DOHH2 (cell line): ENCODE results near the gene PRSS22.

ENCODE experiments used
- H3F3A ChIP-seq: fragments of 200-600 bp; sonication (generic), shearing (Covaris generic); 2 replicates; pipeline ENCODE4 v1.6.0; 2016; ENCODE audit warnings: antibody characterized with exemption, mild to moderate bottlenecking; ENCODE audit not compliant: control insufficient read depth, insufficient read depth
- H3K27ac ChIP-seq: fragments of 200-600 bp; sonication (generic); 2 replicates; pipeline ENCODE4 v1.5.1; 2014; ENCODE audit warnings: low read depth, mild to moderate bottlenecking, low read length, moderate library complexity
- H3K27me3 ChIP-seq: fragments of 200-600 bp; sonication (generic); 2 replicates; pipeline ENCODE4 v1.6.1; 2014; ENCODE audit warnings: mild to moderate bottlenecking, low read length, mixed read lengths; ENCODE audit not compliant: control insufficient read depth
- H3K36me3 ChIP-seq: fragments of 200-600 bp; sonication (generic); 2 replicates; pipeline ENCODE4 v1.6.1; 2014; ENCODE audit warnings: mild to moderate bottlenecking, low read length, moderate library complexity, mixed read lengths; ENCODE audit not compliant: control insufficient read depth
- H3K4me1 ChIP-seq: fragments of 200-600 bp; sonication (generic); 2 replicates; pipeline ENCODE4 v1.6.1; 2014; ENCODE audit warnings: mild to moderate bottlenecking, low read length, mixed read lengths; ENCODE audit not compliant: control insufficient read depth
- H3K4me2 ChIP-seq: fragments of 200-600 bp; sonication (generic); 2 replicates; pipeline ENCODE4 v1.6.0; 2014; ENCODE audit warnings: mild to moderate bottlenecking, low read length, moderate library complexity
- H3K4me3 ChIP-seq: fragments of 200-600 bp; sonication (generic); 2 replicates; pipeline ENCODE4 v1.5.1; 2014; ENCODE audit warnings: mild to moderate bottlenecking, low read length, mixed read lengths
- H3K79me2 ChIP-seq: fragments of 200-600 bp; sonication (generic); 2 replicates; pipeline ENCODE4 v1.6.1; 2014; ENCODE audit warnings: mild to moderate bottlenecking, low read length, mixed read lengths; ENCODE audit not compliant: control insufficient read depth
- H3K9me2 ChIP-seq: fragments of 200-600 bp; sonication (generic); replicated peaks from 2 replicates; pipeline ENCODE4 v1.6.1; 2014; ENCODE audit warnings: mild to moderate bottlenecking, low read length, mixed read lengths; ENCODE audit not compliant: control insufficient read depth
- H3K9me3 ChIP-seq: fragments of 200-600 bp; sonication (generic); 2 replicates; pipeline ENCODE4 v1.6.1; 2014; ENCODE audit warnings: antibody characterized with exemption, low read length, mixed read lengths; ENCODE audit not compliant: control insufficient read depth, insufficient read depth
- H4K20me1 ChIP-seq: fragments of 200-600 bp; sonication (generic); 2 replicates; pipeline ENCODE4 v1.6.0; 2014; ENCODE audit warnings: low read depth, mild to moderate bottlenecking, antibody characterized with exemption, low read length, moderate library complexity; ENCODE audit not compliant: control insufficient read depth, insufficient read depth
- EZH2phosphoT487 ChIP-seq: fragments of 200-600 bp; sonication (generic); IDR thresholded peaks from 2 replicates; pipeline ENCODE4 v1.6.1; 2017; ENCODE audit warnings: borderline replicate concordance, mild to moderate bottlenecking, antibody characterized with exemption, low read length, moderate library complexity, mixed read lengths
- TF ChIP-seq, protein P1 (sequence below): fragments of 200-600 bp; sonication (generic); IDR thresholded peaks from one replicate; pipeline ENCODE4 v1.5.1; 2014; ENCODE audit warnings: antibody characterized with exemption, mild to moderate bottlenecking, low read depth, low read length; ENCODE audit not compliant: poor library complexity, severe bottlenecking

PRSS22 gene

DNA sequence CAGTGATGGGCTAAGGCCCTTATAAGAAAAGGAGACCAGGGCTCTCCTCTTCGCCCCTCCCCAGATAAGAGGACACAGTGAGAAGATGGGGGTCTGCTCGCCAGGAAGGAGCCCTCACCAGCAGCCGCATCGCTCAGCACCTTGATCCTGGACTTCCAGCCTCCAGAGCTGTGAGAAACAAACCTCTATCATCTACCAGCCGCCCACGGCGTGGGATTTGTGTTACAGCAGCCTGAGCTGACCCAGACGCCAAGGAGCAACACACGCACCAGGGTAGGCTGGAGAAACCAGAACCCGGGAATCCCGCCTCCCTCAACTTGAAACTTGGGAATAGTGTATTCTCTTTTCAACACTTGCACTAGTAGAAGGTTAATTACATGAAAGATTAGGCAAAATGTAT lies 32.1 kb downstream of the PRSS22 start:
- Histone ChIP-seq H3K9me2 (no peaks in the 10 kb centered on the region), H3K27ac (no peak overlapping the region), H3K27me3 (no peaks in the 10 kb centered on the region), H3K4me2 (no peak overlapping the region), H3K79me2 (no peaks in the 10 kb centered on the region), H3K4me1 (no peaks in the 10 kb centered on the region), H3K9me3 (no peaks in the 10 kb centered on the region), H3F3A (no peaks in the 10 kb centered on the region), H3K36me3 (no peaks in the 10 kb centered on the region), H4K20me1 (no peaks in the 10 kb centered on the region), H3K4me3 (no peak overlapping the region)
- TF ChIP-seq, protein P1, sequence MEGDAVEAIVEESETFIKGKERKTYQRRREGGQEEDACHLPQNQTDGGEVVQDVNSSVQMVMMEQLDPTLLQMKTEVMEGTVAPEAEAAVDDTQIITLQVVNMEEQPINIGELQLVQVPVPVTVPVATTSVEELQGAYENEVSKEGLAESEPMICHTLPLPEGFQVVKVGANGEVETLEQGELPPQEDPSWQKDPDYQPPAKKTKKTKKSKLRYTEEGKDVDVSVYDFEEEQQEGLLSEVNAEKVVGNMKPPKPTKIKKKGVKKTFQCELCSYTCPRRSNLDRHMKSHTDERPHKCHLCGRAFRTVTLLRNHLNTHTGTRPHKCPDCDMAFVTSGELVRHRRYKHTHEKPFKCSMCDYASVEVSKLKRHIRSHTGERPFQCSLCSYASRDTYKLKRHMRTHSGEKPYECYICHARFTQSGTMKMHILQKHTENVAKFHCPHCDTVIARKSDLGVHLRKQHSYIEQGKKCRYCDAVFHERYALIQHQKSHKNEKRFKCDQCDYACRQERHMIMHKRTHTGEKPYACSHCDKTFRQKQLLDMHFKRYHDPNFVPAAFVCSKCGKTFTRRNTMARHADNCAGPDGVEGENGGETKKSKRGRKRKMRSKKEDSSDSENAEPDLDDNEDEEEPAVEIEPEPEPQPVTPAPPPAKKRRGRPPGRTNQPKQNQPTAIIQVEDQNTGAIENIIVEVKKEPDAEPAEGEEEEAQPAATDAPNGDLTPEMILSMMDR, result no peak
- TF ChIP-seq EZH2phosphoT487, result no peak

DNA sequence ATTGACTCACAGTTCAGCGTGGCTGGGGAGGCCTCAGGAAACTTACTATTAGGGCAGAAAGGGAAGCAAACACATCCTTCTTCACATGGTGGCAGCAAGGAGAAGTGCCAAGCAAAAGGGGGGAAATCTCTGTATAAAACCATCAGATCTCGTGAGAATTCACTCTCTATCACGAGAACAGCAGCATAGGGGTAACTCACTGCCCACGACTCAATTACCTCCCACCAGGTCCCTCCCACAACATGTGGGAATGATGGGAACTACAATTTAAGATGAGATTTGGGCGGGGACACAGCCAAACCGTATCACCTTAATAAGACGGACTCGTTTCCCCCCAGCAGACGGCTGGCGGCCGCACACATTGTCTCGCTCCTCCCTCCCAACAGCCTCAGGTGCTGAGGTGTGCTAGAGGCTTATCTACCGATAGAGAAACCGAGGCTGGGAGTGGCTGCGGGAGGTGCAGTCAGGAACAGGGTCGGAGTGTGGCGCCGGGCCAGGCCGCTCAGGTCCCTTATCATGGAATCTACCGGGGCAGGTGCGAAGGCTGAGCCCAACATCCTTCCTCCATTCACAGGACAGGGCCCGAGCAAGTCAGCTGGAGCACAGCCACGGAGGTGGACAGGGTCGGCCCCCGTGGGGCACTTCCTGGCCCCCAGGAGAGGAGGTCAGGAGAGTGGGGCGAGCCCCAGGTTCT lies 32.8 kb downstream of the PRSS22 start:
- Histone ChIP-seq H4K20me1 (no peaks in the 10 kb centered on the region), H3K4me3 (no peak overlapping the region), H3K79me2 (no peaks in the 10 kb centered on the region), H3K36me3 (no peaks in the 10 kb centered on the region), H3K27me3 (no peaks in the 10 kb centered on the region), H3K9me2 (no peaks in the 10 kb centered on the region), H3K4me2 (no peak overlapping the region), H3F3A (no peaks in the 10 kb centered on the region), H3K9me3 (no peaks in the 10 kb centered on the region), H3K4me1 (no peaks in the 10 kb centered on the region), H3K27ac (no peak overlapping the region)
- TF ChIP-seq, protein P1, result no peak
- TF ChIP-seq EZH2phosphoT487, result no peak

DNA sequence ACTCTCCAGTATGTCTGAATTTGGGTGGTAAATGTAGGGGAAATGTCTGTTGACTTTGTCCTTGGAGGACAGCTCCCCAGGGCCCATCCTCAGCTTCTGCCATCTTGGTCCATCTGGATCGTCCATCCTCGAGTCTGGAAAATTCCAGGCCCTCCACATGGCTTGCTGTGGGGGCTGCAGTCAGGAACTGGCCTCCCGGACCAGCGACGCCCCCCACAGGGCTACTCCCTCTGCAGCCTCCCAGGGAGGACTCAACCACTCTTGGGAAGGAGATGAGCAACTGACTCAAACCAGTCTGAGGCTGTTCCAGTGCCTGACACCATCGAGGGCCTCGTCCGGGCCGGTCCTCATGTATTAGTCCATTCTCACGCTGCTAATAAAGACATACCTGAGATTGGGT lies 33.3 kb downstream of the PRSS22 start:
- Histone ChIP-seq H3K9me3 (no peaks in the 10 kb centered on the region), H3K27ac (no peak overlapping the region), H3K27me3 (no peaks in the 10 kb centered on the region), H3K9me2 (no peaks in the 10 kb centered on the region), H3F3A (no peaks in the 10 kb centered on the region), H4K20me1 (no peaks in the 10 kb centered on the region), H3K4me1 (no peaks in the 10 kb centered on the region), H3K4me3 (no peak overlapping the region), H3K79me2 (no peaks in the 10 kb centered on the region), H3K36me3 (no peaks in the 10 kb centered on the region), H3K4me2 (no peak overlapping the region)
- TF ChIP-seq, protein P1, result no peak
- TF ChIP-seq EZH2phosphoT487, result no peak
